Measurements from ENCODE around the gene CNTN5.
A peak's percentile ranks its signal among the peaks of the same experiment; 100 is the strongest.

CNTN5 gene

DNA sequence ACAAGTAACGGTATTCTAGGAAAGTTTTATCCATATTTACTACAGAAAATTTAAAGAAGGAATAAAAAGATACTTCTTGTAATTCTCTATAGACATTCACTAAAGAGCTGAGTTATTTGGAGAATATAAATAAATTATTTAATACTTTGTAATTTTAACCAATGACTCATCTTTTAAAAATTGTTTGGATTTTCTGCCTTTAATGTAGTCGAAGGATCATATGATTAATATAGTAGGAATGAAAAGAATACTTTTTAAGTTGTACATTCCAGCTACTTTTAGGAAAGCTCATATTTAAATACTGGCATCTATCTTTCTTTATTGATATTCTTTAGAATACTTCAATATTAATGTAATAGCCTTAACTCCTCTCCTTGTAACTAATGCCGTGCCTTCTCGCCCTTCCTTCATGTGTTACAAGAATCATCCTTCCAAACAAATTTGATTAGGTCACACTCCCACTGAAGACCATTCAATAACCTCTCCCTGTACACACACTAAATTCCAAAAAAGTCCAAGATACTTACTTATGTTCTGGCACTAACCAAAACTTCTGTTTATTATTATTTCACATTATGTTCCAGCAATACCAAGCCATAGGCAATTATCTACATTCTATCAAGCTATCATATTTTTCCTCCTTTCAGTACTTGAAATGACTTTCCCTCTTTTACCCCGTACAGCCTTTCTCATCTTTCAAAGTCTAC is 501.9 kb downstream of the CNTN5 start:
- peak; percentile 79 for DNase-seq

- no peak for DNase-seq
Measured at GRCh38 chr11:99531468-99531867, 510.7 kb downstream of the CNTN5 start.

DNA sequence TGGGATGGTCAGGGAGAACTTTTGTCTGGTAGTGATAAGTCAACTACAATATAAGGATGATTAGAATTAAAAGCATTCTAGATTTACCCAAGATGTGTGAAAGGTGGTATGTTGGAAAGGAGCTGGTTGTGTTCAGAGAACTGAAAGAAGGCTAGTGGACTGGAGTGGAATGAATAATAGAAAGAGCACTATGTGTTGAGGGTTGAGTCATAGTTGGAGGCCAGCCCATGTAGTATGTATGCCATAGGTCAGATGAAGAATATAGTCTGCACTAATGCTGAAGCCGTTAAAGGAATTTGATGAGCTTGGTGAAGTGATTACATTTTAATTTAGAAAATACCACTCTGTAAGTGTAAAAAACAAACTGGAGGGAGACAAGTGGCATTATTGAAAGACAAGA is 514.1 kb downstream of the CNTN5 start:
- DNase-seq = peak; percentile 23

DNA sequence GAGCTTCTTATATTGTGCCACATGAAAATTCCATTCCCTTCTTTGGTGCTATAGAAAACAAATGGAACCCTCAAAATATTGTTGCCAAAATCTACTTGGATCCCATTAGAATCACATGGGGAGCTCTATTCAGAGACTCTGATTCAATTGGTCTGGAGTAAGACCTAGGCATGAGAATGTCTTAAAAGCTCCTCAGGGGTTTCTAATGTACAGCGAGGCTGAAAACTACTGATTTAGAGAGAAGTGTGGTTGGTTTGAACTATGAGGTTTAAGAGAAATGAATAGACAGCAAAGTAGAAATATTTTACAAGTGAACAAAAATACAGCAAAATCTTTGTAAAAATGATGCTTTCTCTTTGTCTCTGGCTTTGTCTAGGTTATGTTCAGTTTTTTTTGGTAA is 514.7 kb downstream of the CNTN5 start:
- no peak for DNase-seq

DNA sequence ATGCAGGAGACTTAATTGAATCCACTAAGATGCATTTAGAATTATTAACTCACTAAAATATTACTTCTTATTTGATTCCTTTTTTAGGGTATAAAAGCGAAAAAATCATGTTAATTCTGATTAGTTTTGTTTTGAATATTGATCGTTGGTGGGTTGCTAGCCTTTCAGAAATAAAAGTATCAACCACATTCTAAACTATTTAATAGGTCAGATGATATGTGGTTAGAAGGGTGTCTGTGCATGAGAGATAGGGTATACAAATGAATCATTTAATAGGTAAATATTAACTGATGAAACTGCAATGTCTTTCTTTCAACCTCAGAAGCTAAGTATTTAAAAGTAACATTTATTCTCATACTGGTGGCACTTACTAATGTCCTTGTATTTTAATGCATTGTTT is 515.1 kb downstream of the CNTN5 start:
- no peak for DNase-seq

DNA sequence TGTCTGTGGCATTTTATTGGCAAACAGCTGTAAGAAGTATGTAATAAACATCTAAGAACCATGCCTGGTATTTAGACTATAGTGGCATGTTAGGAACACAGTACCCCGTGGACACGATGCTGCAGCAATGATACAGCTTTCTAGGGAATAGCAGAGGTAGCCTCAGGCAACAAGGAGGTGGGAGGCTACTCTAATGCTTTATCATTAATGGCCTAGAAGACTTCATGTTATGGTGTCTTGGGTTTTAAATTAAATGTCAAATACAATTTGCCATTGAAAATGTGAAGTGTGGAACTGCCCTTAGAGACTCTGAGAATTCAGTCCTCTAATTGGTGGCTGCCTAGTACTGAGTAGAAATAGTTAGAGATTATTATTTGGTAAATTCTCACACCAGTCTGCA is 516.9 kb downstream of the CNTN5 start:
- DNase-seq = no peak

DNA sequence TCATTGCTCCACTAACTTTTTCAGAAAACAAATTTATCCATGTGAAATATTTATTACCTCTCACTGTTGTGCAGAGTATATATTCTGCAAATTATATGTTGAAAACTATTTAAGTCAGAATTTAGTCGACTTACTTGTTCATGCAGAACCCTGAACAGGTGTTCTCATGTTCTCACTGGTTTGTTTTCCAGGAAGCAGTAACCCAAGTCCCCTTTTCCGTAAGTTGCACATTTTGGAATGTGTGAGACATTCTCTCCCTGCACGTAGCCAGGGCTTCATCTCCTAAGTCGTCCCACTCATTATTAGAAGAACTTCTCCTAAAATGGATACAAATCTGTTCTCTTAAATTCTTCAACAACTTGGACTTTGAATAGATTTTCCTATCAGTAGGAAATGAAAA is 524.9 kb downstream of the CNTN5 start:
- no peak for DNase-seq

DNA sequence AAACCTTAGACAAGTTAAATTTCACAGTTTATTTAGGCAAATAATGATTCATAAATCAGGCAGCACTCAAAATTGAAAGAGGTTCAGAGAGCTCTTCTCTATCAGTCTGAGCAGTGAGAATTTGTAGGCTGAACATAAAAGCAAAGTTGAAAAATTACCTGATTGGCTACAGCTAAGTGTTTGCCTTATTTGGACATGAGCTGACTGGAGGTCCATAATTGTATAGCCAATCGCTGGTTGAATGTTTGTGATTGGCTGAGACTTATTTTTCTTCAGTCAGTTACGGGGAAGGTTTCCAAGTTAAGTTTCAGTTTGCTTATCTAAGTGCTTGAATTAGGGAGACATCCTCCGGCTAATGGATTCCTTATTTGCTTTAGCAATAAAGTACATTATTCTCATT is 527.5 kb downstream of the CNTN5 start:
- DNase-seq = no peak

GRCh38 chr11:99554232-99554903 is 533.6 kb downstream of the CNTN5 start:
- no peak for DNase-seq

GRCh38 chr11:99555486-99555885 is 534.7 kb downstream of the CNTN5 start:
- DNase-seq = no peak

DNA sequence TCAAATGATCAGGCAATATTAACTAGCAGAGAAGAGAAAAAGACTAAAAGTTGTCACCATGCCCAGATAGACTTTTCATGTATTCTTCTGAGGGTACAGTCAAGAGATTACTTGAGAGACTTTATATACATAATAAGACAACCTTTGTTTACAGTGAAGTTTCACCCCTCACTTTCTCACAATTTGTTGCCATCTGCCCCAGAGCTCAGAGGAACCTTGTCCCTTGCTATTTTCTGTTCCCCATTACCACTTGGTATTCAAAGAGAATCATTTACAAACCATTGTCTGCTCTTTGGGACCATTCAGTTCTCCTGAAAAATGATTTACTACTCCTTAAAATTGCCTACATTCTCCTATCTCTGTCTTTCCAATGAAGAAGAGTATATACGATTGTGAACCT is 544.6 kb downstream of the CNTN5 start:
- no peak for DNase-seq

DNA sequence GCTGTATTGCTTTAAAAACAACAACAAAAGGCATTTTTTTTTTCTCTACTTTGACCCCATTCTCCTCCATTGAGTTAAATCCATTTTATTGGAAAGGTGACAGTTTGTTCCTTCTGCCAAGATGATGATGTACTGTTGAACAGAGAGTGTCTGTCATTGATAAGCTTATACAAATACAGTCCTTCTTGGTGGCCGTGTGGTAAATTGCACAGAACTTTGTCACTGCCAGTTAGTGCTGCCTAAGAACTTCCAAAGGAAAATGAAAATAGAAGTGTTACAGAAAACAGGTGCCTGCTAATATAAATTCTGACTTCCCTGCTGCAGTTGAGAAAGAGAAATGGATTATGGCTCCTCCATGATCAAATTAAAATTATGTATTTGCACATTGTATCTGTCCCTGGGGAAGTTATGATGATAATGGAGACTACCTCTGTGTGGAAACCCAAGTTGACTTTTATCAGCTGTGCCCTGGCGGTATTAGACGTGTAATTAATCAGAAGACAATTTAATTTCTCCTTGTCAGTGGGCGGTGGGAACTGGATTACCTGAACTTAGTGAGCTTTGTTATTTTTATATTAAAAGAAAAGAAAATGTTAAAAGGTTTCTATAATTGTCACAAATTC is 546.7 kb downstream of the CNTN5 start:
- no peak for DNase-seq

GRCh38 chr11:99568808-99569207 is 548.1 kb downstream of the CNTN5 start:
- DNase-seq = no peak

- DNase-seq = no peak
Measured at GRCh38 chr11:99571094-99571493, 550.3 kb downstream of the CNTN5 start.

DNA sequence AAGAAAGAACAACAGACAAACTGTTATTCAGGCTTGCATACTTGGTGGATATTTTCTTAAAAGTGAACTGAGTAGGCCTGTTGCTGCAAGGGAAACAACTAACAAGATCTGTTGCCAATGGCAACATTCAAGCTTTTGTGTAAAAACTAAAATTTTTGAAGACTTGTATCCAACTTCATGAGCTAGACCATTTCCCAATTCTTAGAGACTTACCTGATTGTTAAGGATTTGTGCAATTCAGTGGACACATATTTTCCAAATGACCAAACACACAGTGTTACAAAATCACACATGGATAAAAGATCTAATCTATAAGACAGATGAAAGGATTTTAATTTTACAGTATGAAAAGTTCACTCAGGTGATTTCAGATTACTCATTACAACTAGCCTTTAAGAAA is 564.1 kb downstream of the CNTN5 start:
- no peak for DNase-seq

DNA sequence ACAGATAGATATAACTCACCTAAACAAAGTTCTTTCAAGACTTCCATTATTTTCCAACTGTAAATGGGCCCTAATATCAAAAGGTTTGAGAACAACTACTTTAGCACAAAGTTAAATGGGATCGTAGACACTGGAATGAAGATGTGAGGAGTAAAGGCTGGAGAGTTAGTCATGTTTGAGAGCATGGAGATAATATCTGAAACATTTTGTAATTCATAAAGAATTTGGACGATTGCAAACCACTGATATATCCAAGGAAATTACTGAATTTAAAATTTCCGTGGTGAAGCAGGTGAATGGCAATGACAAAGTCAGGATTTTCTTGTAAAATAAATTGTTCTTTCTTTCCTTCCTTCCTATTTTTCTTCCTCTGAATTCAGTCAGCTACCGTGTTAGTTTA is 564.9 kb downstream of the CNTN5 start:
- DNase-seq = no peak

GRCh38 chr11:99589771-99590170 is 569.0 kb downstream of the CNTN5 start:
- no peak for DNase-seq

- no peak for DNase-seq
Measured at GRCh38 chr11:99592266-99592665, 571.5 kb downstream of the CNTN5 start.

DNA sequence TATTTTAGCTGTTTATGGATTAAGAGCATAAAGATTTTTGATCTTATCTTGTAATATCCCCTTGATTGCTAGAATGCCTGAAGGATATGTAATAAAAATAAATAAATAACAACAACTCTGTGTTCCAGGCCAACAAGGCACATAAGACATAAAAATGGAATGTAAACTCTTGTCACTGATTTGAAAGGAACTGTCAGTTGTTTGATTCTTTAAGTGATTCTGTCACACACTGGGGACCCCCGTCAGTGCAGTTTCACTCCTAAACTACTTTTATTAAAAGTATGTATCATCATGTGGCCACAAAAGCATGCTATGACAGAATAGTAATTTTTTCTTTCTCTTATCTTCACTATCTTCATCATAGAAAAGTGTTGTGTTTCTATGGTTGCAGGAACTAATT is 572.4 kb downstream of the CNTN5 start:
- no peak for DNase-seq

DNA sequence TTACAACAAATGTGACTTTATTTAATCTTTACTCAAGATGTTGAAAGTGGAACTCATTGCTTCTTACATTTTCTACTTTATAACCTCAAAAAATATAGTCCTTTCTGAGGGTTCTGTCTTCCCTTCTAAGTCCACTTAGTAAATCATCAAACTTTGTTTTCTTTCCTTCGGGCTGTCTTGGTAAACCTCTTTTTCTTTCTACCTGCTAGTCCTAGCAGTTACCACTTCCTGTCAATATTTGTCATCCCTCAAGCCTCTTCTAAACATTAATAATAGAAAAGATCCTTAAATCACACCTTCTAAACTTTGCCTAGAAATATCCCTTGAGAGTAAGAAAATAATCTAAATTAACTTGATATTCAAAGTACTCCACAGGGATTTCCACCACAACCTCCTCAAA is 580.4 kb downstream of the CNTN5 start:
- no peak for DNase-seq

- DNase-seq = no peak
Measured at GRCh38 chr11:99614352-99614751, 593.6 kb downstream of the CNTN5 start.

GRCh38 chr11:99630629-99631028 is 609.9 kb downstream of the CNTN5 start:
- DNase-seq = no peak

- DNase-seq = no peak
Measured at GRCh38 chr11:99631618-99632017, 610.9 kb downstream of the CNTN5 start.

DNA sequence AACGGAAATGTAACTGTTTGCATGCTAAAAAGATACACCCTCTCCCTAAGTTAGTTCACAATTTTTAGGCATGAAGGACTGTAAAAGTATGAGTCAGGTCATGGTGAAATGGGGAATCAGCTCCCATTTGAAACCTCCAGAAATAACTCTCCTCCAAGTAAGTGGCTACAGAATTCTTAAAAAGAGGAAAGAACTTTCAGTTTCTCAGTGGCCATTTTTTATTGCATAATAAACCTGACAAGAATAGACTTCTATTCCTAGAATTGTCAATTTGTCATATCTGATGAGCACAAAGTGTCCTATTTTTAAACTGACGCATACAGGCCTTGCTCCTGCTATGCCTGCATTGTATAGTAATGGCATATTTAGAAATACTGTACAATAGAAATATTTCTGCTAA is 612.2 kb downstream of the CNTN5 start:
- DNase-seq = no peak

Data from fibroblast of skin of back (primary cell).